T47D (cell line): ENCODE results near the gene ITGA3.
A peak's percentile ranks its signal among the peaks of the same experiment; 100 is the strongest.

Source experiments
- DNase-seq, 2 experiments: peaks; one replicate each; pipeline versions ENCODE4 v3.0.0 to v3.0.0-alpha.2; 2011 to 2012; ENCODE audit warnings: low read depth in 1 of 2, low spot score in 1 of 2
- JUND ChIP-seq: IDR thresholded peaks from 2 replicates; pipeline ENCODE4 v1.6.1; 2012; ENCODE audit warnings: low read depth
- in situ Hi-C: cut with HindIII; loops from 2 replicates; pipeline ENCODE4 v1.10.0; 2016; ENCODE audit warnings: low sequenced_read_pairs, low pct_unique_long_range_greater_than_20kb

ITGA3 gene

DNA sequence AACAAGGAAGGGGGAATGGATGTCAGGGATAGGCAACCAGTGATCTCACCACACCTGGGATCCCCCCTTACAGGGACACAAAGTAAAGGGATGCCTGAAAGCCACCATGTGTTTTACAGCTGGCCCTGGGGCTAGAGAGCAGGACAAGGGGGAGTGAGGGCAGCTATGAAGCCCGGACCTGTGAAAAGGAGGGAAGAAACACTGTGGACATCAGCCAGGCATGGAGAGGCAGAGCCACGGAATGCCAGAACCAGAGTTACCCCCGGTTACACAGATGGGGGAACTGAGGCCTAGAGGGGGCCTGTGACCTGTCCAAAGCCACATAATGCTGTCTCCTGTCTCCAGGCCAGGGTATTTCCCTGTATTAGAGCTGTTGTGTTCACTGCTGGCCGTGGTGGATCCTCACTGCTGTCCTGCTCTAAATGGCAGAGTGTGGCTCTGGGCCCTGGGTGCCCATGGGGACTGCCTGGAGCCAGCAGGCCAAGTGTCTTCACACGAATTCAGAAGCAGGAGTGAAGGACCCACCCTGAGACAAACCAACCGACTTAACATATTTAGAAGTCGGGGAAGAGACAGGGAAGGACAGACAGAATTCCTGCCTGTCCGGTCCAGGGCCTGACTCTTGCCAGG lies 29.7 kb upstream of the ITGA3 start:
- no peak for TF ChIP-seq JUND
- DNase-seq: no peak
- in situ Hi-C loops: no loop called here

DNA sequence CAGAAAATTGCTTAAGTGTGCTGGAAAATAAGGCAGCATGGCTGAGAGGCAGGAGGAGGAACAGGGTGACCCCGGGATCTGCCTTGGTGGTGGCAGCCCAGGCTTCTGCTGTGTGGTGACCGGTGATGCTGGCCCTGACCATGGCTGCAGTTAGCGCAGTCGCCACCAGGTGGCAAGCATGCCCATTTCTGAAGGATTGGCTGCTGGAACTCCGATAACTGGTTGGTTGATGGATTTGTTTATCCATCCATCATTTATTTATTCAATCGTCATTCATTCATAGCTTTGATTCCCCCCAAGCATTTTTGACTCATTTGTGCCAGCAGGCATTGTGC lies 29.1 kb upstream of the ITGA3 start:
- in situ Hi-C loops: no loop called here
- no peak for TF ChIP-seq JUND
- DNase-seq: peak; percentile 85 to 91

DNA sequence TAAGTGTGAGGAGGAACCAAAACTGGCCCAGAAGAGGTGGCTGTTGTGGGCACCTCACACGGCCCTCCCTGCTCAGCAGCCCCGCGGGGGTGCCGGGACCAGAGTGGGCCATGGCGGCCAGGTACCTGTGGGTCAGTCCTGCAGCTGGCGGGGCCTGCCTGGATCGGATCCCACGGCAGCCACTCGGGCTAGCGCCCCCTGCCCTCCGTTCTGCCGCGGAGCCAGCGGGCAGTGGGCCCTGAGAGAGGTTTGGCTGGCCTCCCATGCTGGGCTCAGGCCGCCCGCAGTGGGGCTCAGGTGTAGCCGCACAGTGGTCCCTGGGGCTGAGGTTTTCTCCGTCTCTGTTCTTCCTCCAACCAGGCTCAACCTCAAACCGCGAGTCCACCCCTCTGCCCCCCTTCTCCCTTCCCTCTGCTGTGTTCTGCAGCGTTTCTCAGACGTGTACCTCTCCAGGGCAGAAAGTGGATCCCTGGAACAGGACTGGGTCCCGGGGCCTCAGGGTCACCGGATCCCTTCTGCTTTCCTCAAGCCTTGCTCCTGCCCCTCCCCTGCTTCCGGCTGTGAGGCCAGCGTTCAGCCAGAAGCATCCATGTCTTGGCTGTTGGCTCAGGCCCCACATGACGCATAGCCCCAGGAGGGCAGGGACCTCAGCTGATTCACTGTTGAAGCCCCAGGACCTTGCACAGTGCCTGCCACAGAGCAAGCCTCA lies 28.6 kb upstream of the ITGA3 start:
- no peak for TF ChIP-seq JUND
- in situ Hi-C loops: no loop called here
- no peak for DNase-seq

DNA sequence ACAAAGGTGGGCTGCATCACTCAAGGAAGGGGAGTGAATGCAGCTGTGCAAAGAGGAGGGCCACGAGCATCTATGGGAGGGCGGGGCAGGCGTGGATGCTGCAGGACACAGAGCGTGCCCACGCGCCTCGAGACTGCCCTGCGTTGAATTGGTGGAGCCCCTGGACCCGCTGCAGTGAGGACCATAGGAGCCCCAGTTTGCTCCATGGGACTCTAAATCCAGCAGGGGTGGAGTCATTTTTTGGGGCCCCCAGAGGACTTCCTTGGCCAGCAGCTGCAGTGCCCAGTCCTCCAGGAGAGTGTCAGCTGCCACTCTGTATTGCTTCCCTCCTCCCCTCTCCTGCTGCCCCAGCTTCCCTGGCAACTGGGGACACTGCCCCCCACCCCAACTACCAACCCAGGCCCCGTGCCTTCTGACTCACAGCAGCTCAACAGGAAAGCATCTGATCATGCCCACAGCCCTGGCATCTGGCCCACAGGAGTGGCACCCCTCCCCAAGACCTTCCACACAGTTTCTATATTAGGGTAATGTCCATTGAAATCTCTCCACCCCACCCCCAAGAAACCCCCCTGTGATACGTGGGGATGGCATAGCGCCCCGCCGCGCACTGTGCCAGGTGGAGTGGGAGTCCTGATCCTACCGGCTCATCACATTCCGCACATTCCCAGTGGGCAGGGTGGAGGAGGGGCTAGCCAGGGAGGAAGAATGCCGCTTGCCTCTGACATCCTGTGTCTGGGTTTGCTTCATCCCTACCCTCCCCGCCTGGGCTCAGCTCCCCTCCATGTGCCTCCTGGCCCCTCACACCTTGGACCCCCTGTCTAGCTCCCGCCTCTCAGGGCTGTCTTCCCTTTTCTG lies 27.8 kb upstream of the ITGA3 start:
- TF ChIP-seq JUND: no peak
- DNase-seq: peak in 1 of 2 experiments; percentile 58
- in situ Hi-C loops: no loop called here

DNA sequence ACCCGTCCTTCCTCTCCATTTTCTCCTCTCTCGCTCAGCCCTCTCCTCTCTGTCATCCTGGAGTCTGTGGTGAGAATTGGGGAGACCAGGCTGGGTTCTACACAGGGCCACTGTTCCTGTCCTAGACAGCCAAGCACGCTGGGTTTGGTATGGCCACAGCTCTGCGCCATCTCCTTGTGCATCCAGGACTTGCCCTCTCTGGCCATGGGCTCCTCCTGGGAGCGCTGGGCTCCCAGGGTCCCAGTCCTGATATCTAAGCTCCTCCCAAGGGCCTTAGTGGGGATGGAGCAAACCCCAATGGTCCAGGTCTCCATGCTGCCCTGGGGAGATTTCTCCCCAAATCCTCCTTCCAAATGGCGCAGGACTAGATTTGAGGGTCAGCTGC lies 27.2 kb upstream of the ITGA3 start:
- no peak for TF ChIP-seq JUND
- DNase-seq: no peak
- in situ Hi-C loops: no loop called here

DNA sequence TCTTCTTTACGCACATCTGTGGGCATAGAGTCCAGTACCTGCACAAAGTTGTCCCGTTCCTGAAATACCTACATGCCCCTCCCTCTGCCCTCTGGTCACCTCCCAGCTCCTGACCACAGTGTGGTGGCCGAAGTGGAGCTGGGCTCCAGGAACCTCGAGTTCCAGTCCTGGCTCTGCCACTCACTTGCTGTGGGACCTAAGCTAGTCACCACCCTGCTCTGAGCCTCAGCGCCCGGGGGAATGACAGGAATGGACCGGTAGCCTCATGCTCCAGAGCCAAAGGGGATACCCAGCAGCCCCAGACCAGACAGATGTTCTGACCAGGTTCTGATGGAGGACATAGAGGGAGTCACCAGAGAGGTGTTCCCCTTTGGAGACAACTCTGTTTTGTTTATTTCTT lies 26.7 kb upstream of the ITGA3 start:
- DNase-seq: no peak
- no peak for TF ChIP-seq JUND
- in situ Hi-C loops: no loop called here

DNA sequence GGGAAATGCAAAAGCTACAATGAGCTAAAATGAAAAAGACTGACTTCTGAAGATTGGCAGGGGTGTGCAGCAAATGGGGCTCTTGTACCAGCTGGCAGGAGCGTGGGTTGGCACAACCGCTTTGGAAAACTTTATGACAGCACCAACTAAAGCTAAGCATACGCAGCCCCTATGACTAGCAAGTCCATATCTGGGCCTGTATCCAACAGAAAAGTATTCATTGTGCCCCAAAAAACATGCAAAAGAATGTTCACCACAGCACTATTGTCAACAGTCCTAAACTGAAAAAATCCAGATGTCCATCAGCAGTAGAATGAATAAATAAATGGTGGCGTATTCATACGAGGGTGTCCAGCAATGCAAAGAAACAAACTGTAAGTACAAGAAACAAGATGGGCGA lies 22.6 kb upstream of the ITGA3 start:
- no peak for TF ChIP-seq JUND
- in situ Hi-C loops: no loop called here
- DNase-seq: no peak

DNA sequence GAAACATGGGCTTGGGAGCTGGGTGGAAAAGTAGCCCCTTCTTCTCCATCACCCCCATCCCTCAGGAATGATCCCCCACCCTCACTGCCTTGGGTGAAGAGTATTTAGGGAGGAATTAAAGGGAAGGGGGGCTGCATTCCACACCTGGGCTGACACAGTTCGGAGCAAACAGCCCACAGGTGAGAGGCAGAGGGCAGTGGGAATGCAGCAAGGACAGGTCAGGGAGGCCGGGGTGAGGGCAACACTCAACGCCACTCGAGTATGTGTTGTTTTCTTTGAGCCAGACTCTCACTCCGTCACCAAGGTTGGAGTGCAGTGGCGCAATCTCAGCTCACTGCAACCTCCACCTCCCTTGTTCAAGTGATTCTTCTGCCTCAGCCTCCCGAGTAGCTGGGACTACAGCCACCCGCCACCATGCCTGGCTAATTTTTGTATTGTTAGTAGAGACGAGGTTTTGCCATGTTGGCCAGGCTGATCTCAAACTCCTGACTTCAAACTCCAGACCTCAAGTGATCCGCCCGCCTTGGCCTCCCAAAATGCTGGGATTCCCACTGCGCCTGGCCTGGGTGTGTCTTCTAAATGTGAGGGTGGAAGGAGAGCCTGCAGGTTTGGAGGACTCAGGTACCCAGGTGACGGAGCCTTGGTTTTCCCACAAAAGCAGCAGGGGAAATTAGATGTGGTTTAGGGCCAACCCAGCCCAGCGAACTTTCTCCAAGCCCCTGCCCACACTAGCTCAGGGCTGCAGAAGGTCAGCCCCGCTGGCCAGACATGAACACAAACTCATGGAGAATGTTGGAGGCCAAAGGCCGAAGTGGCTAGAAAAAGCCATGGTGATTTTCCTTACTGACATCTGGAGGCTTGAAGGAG lies 21.2 kb upstream of the ITGA3 start:
- TF ChIP-seq JUND: no peak
- no peak for DNase-seq
- in situ Hi-C loops: no loop called here

DNA sequence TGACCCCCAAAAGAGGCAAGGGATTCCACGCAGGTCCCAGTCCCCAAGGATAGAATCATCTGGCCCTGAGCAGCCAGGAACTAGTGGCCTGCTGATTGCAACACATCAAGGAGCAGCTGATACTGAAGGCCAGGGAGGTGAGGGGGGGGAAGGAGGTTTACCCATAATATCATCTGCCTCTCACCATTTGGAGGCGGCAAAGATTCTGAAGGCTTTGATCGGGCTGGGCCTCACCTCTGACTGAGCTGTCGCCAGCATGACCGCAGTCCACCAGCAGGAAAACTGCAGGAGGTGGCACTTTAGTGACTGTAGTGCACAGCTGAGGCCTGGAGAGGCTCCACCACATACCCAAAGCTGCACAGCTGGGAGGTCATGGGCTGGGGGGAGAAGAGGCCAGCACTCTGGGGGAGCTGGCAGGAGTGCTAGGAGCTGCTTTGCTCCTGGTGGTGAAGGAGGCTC lies 20.5 kb upstream of the ITGA3 start:
- in situ Hi-C loops: no loop called here
- DNase-seq: no peak
- TF ChIP-seq JUND: no peak

DNA sequence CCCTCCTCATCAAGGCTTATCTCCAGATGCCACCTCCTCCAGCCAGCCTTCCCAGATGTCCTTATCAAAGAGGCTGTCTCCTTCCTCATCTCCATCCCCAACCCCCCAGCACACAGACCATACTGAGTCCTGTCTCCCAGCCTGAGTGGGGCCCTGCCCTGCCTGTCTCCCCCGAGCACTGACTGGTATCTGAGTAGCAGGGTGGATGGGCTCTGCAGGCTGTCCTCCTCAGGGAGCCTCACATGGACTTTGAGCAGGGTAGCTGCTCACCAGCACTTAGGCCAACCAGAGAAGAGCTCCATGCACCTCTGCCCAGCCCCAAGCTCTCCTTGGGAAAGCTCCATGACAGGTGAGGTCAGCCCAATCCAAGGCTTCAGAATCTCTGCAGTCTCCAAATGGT lies 20.0 kb upstream of the ITGA3 start:
- in situ Hi-C loops: no loop called here
- DNase-seq: no peak

DNA sequence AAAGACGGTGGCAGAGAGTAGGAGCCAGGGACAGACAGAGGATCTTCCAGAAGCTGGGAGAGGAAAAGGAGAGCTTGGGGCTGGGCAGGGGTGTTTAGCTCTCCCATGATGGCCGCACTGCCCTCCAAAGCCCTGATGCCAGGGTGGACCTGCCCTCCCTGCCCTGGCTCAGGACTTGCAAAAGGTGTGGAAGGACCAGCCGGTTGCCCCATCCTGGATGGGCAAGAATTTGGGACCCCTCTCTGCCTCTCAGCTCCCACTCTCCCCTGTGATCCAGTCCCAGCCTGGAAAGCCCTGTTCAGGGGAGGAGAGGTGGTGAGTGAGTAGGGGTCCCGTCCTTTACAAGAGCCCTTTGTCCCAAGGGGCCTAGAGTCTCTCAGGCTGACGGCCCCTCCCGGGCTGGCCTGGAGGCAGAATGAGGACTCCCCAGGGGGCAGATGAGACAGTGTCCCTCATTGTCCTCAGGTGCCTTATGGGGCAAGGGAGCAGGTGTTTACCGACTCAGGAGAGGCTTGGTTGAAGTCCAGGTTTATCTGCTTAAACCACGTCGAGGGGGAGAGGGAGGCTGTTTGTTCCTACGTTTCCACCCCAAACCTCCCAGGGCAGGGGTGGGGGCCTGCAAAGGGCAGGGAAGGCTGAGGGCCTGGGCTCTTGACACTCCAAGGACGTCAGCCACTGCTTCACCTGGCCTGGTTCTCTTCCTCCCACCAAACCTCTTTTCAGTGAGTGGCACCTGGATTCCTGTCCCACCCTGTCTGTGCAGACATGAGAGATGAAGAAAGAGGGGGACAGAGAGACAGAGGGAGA lies 19.3 kb upstream of the ITGA3 start:
- TF ChIP-seq JUND: no peak
- no peak for DNase-seq
- in situ Hi-C loops: no loop called here

More for the DNA sequence above, 20.0 kb upstream of the ITGA3 start:
- TF ChIP-seq JUND: no peak
